Measurements from ENCODE around the gene C15orf62. TPM values are rescaled to one million over a fixed set of nuclear protein-coding genes. Genes with fewer than 3 reads are reported as not detected.

The C15orf62 gene
- polyA plus RNA-seq, 1 donor (not counting 4 experiments of a cell fraction or from before 2014, with no cell fraction given), result 0.14 TPM

GRCh38 chr15:40767838-40768500 is 1.8 kb upstream of the C15orf62 start:
- DNase-seq (ENCODE audit: low read depth, low spot score) (no peak), FAIRE-seq (no peak)
- Histone ChIP-seq H3K27me3 (ENCODE audit: control insufficient read depth, extremely low read depth, insufficient read depth, low read length) (no peaks in the 10 kb centered on the region), H3K4me2 (ENCODE audit: control insufficient read depth, extremely low read depth, insufficient read depth, low read depth, low read length) (no peak overlapping the region), H2AFZ (ENCODE audit: control insufficient read depth, low read length) (no peak overlapping the region), H3K4me3 (ENCODE audit: control insufficient read depth in 2 of 3, extremely low read depth in 1 of 3, insufficient read depth in 2 of 3, low read depth in 1 of 3, low read length in 3 of 3) (no peak overlapping the region), H3K36me3 (ENCODE audit: control insufficient read depth in 2 of 2, extremely low read depth in 1 of 2, insufficient read depth in 2 of 2, low read length in 2 of 2) (peaks cover 9 to 12% of the 10 kb centered on the region in 2 experiments), H3K9ac (ENCODE audit: control insufficient read depth, extremely low read depth, insufficient read depth, low read length) (no peak overlapping the region), H3K9me1 (ENCODE audit: control insufficient read depth, extremely low read depth, insufficient read depth, low read length) (peaks cover 2% of the 10 kb centered on the region), H4K20me1 (ENCODE audit: control insufficient read depth, extremely low read depth, insufficient read depth, low read length) (no peaks in the 10 kb centered on the region), H3K4me1 (ENCODE audit: control insufficient read depth, extremely low read depth, insufficient read depth, low read length) (peaks cover 71% of the 10 kb centered on the region), H3K9me3 (ENCODE audit: control insufficient read depth, low read depth, low read length) (no peaks in the 10 kb centered on the region), H3K27ac (ENCODE audit: control insufficient read depth, insufficient read depth, low read length) (peak overlapping the region; percentile 91), H3K79me2 (ENCODE audit: control insufficient read depth, insufficient read depth, low read length) (no peaks in the 10 kb centered on the region)
- TF ChIP-seq EZH2 (IDR thresholded peaks at IDR 0.05; ENCODE audit: low read length), result no peak
- no peak for TF ChIP-seq CTCF (optimal IDR thresholded peaks at IDR 0.05 in 1 of 3, IDR thresholded peaks at IDR 0.05 in 1 of 3, conservative IDR thresholded peaks at IDR 0.05 in 1 of 3; ENCODE audit: extremely low read depth in 1 of 3, insufficient read depth in 2 of 3, low read length in 3 of 3)
- dilution Hi-C loops (cut with MboI; ENCODE audit: extremely low pct_ligation_motif_present, low sequenced_read_pairs), result no loop called here

GRCh38 chr15:40768521-40769273 is 1.1 kb upstream of the C15orf62 start:
- Histone ChIP-seq H3K4me1 (ENCODE audit: control insufficient read depth, extremely low read depth, insufficient read depth, low read length) (peaks cover 63% of the 10 kb centered on the region), H3K9me1 (ENCODE audit: control insufficient read depth, extremely low read depth, insufficient read depth, low read length) (peaks cover 2% of the 10 kb centered on the region), H3K9ac (ENCODE audit: control insufficient read depth, extremely low read depth, insufficient read depth, low read length) (peak overlapping the region; percentile 80), H3K4me3 (ENCODE audit: control insufficient read depth in 2 of 3, extremely low read depth in 1 of 3, insufficient read depth in 2 of 3, low read depth in 1 of 3, low read length in 3 of 3) (peak overlapping the region in 2 of 3 experiments; percentile 26 to 57), H2AFZ (ENCODE audit: control insufficient read depth, low read length) (peak overlapping the region; percentile 41), H3K79me2 (ENCODE audit: control insufficient read depth, insufficient read depth, low read length) (no peaks in the 10 kb centered on the region), H3K36me3 (ENCODE audit: control insufficient read depth in 2 of 2, extremely low read depth in 1 of 2, insufficient read depth in 2 of 2, low read length in 2 of 2) (peaks cover 11 to 14% of the 10 kb centered on the region in 2 experiments), H3K9me3 (ENCODE audit: control insufficient read depth, low read depth, low read length) (no peaks in the 10 kb centered on the region), H4K20me1 (ENCODE audit: control insufficient read depth, extremely low read depth, insufficient read depth, low read length) (no peaks in the 10 kb centered on the region), H3K4me2 (ENCODE audit: control insufficient read depth, extremely low read depth, insufficient read depth, low read depth, low read length) (peak overlapping the region; percentile 77), H3K27me3 (ENCODE audit: control insufficient read depth, extremely low read depth, insufficient read depth, low read length) (no peaks in the 10 kb centered on the region), H3K27ac (ENCODE audit: control insufficient read depth, insufficient read depth, low read length) (peak overlapping the region; percentile 91)
- DNase-seq (ENCODE audit: low read depth, low spot score) (no peak), FAIRE-seq (no peak)
- peak in 1 of 3 experiments; percentile 9 for TF ChIP-seq CTCF (optimal IDR thresholded peaks at IDR 0.05 in 1 of 3, IDR thresholded peaks at IDR 0.05 in 1 of 3, conservative IDR thresholded peaks at IDR 0.05 in 1 of 3; ENCODE audit: extremely low read depth in 1 of 3, insufficient read depth in 2 of 3, low read length in 3 of 3)
- TF ChIP-seq EZH2 (IDR thresholded peaks at IDR 0.05; ENCODE audit: low read length), result no peak
- dilution Hi-C loops (cut with MboI; ENCODE audit: extremely low pct_ligation_motif_present, low sequenced_read_pairs), result no loop called here
